B cell (primary cell): ENCODE measurements around the gene DSTYK. TPM values are rescaled to one million over a fixed set of nuclear protein-coding genes. Genes with fewer than 3 reads are reported as not detected.

Experiments used
- ATAC-seq: fragments of 200-7000 bp; cut with Tn5 transposase; one replicate; pipeline ENCODE4 v1.10.0; 2021; ENCODE audit warnings: low read depth, mild to moderate bottlenecking, moderate number of reproducible peaks, moderate library complexity
- CTCF ChIA-PET: fragments of 350-600 bp; sonication (Branson Sonifier 250); formaldehyde crosslinking; loops from one replicate; lab custom pipeline; 2021; ENCODE audit warnings: antibody characterized with exemption, inconsistent platforms; lab: Charles Lee
- POLR2A ChIA-PET: fragments of 350-600 bp; sonication (Branson Sonifier 250); formaldehyde crosslinking; loops from one replicate; lab custom pipeline; 2021; ENCODE audit warnings: antibody characterized with exemption; lab: Charles Lee
- DNase-seq: peaks from one replicate; pipeline ENCODE4 v3.0.0; 2013
- H2AFZ ChIP-seq: 2 replicates; pipeline ENCODE4 v1.6.1; 2012; ENCODE audit warnings: mild to moderate bottlenecking, low read depth, low read length; ENCODE audit not compliant: insufficient read depth, poor library complexity, severe bottlenecking
- H3K27ac ChIP-seq, 2 donors: 1 replicate in 1 of 2; 2 replicates in 1 of 2; pipeline ENCODE4 v1.5.1; 2012 to 2013; ENCODE audit warnings: low read length in 2 of 2, mild to moderate bottlenecking in 2 of 2, moderate library complexity in 1 of 2
- H3K27me3 ChIP-seq, 4 experiments: fragments of 200-600 bp in 1 of 4; sonication (generic) in 1 of 4; replicated peaks in 1 of 4; 1 replicate in 2 of 4; 2 replicates in 2 of 4; pipeline versions ENCODE4 v1.6.1 to v1.7.0; 2013 to 2016; ENCODE audit warnings: low read length in 3 of 4, mild to moderate bottlenecking in 2 of 4, mixed read lengths in 1 of 4, moderate library complexity in 1 of 4; ENCODE audit not compliant: insufficient read depth in 4 of 4, control insufficient read depth in 3 of 4; ENCODE audit errors: control extremely low read depth in 1 of 4
- H3K36me3 ChIP-seq, 2 experiments: replicated peaks in 1 of 2; 1 replicate in 1 of 2; 2 replicates in 1 of 2; pipeline versions ENCODE4 v1.6.1 to v1.7.1; 2013; ENCODE audit warnings: low read length in 1 of 2; ENCODE audit not compliant: insufficient read depth in 2 of 2, control insufficient read depth in 1 of 2; ENCODE audit errors: control extremely low read depth in 1 of 2, extremely low read depth in 1 of 2
- H3K4me1 ChIP-seq, 2 donors: fragments of 200-600 bp in 1 of 2; sonication (generic) in 1 of 2; 1 replicate in 1 of 2; 2 replicates in 1 of 2; pipeline versions ENCODE4 v1.5.1 to v1.6.1; 2013 to 2017; ENCODE audit warnings: low read length in 2 of 2; ENCODE audit not compliant: control insufficient read depth in 2 of 2, insufficient read depth in 2 of 2
- H3K4me2 ChIP-seq: replicated peaks from 2 replicates; pipeline ENCODE3; 2012; ENCODE audit warnings: mild to moderate bottlenecking, low read depth, low read length; ENCODE audit not compliant: poor library complexity, severe bottlenecking
- H3K4me3 ChIP-seq, 5 experiments: fragments of 200-600 bp in 1 of 5; sonication (generic) in 1 of 5; 1 replicate in 3 of 5; 2 replicates in 2 of 5; pipeline versions ENCODE4 v1.5.1 to v1.7.0; 2011 to 2016; ENCODE audit warnings: low read length in 4 of 5, mild to moderate bottlenecking in 4 of 5, low read depth in 2 of 5, control low read depth in 1 of 5, moderate library complexity in 1 of 5; ENCODE audit not compliant: insufficient read depth in 1 of 5; ENCODE audit errors: control extremely low read depth in 1 of 5, extremely low read depth in 1 of 5
- H3K79me2 ChIP-seq: fragments of 200-600 bp; sonication (generic); one replicate; pipeline ENCODE4 v1.6.0; 2016; ENCODE audit warnings: low read length; ENCODE audit not compliant: control insufficient read depth, insufficient read depth
- H3K9ac ChIP-seq: fragments of 200-600 bp; sonication (generic); 2 replicates; pipeline ENCODE4 v1.6.1; 2017; ENCODE audit warnings: mild to moderate bottlenecking, low read length, moderate library complexity
- H3K9me3 ChIP-seq, 3 donors: one replicate each; pipeline versions ENCODE4 v1.6.1 to v1.7.1; 2013; ENCODE audit warnings: low read length in 2 of 3; ENCODE audit not compliant: control insufficient read depth in 2 of 3, insufficient read depth in 1 of 3; ENCODE audit errors: control extremely low read depth in 1 of 3
- H4K20me1 ChIP-seq: 2 replicates; pipeline ENCODE4 v1.6.0; 2012; ENCODE audit warnings: mild to moderate bottlenecking, low read length; ENCODE audit not compliant: insufficient read depth, control insufficient read depth, poor library complexity, severe bottlenecking
- H3K27ac Mint-ChIP-seq: one replicate; pipeline ENCODE4 v1.8.0; 2021; ENCODE audit warnings: mixed read lengths
- H3K27me3 Mint-ChIP-seq: one replicate; pipeline ENCODE4 v1.8.0; 2021; ENCODE audit warnings: mixed read lengths
- H3K4me1 Mint-ChIP-seq: one replicate; pipeline ENCODE4 v1.8.0; 2021; ENCODE audit warnings: mixed read lengths
- H3K4me3 Mint-ChIP-seq: one replicate; pipeline ENCODE4 v1.8.0; 2021; ENCODE audit warnings: mixed read lengths
- H3K9me3 Mint-ChIP-seq: one replicate; pipeline ENCODE4 v1.8.0; 2022; ENCODE audit warnings: mixed read lengths; ENCODE audit not compliant: insufficient read depth
- EZH2 ChIP-seq: IDR thresholded peaks from 2 replicates; pipeline ENCODE4 v1.6.1; 2012; ENCODE audit warnings: borderline replicate concordance, low read depth, mild to moderate bottlenecking, moderate library complexity, low read length; ENCODE audit not compliant: insufficient read depth, poor library complexity, severe bottlenecking
- WGBS: methylation state at CpG from one replicate; pipeline ENCODE4 v1.1.5; 2013; ENCODE audit warnings: missing lambda C conversion rate; ENCODE audit not compliant: insufficient coverage; 5-methylcytosine and 5-hydroxymethylcytosine counted together
- intact Hi-C: fragments of 100-400 bp; cut with micrococcal nuclease; formaldehyde crosslinking; loops from one replicate; pipeline ENCODE4 v1.10.0; 2022
- polyA plus RNA-seq: library from polyadenylated mRNA; depleted of rRNA; stranded (reverse); fragments of >200 nt; gene quantifications from 2 replicates; pipeline ENCODE4 v1.2.3, GENCODE V29; 2012
- total RNA-seq, 2 donors: library from RNA; stranded (reverse); fragments of 120-200 nt in 1 of 2; gene quantifications; 1 replicate in 1 of 2; 2 replicates in 1 of 2; pipeline versions ENCODE4 v1.2.3 to v1.2.4, GENCODE V29; 2013 to 2022
- TF ChIP-seq, protein P1 (sequence below): fragments of 200-600 bp; IDR thresholded peaks from one replicate; pipeline ENCODE4 v1.8.0; 2022; ENCODE audit warnings: antibody characterized with exemption, mild to moderate bottlenecking

The DSTYK gene
- total and polyA plus RNA-seq, 2 donors (not counting 1 experiment from before 2014, with no cell fraction given), result 3.6 to 15.7 TPM

DNA sequence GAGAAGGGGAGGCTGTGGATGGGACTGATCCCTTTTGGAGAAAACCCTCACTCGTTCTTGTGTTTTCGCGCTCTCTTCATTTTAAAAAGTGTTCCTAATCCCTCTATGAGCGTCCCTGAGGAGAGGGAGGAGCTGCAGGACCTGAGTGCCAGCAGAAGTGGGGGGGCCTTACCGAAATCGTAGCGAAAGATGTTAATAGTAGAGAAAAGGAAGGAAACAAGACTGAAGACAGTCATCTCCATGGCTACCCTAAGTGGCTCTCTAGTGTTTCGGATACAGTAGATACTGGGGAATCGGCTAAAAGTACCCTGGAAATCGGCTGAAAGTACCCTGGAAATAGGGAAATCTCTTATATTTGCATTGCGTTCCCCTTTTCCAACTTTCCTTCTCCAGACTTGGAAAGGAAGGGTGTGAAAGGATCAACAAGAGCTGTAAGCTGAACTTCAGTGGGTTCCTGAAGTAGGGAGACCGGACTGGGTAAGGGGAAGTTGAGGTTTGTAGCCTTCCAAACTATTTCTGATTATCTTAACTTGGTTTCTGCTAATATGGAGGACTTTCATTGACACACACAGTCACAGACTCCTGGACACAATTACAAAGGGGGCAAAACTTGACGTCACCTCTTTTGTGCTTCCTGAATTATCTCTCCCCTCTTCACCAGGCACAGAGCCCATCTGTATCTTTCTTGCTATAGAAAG is 486 bp upstream of the DSTYK start:
- peak overlapping the region; percentile 96 for H3K4me3 Mint-ChIP-seq
- Histone ChIP-seq H3K9ac (peak overlapping the region; percentile 92), H4K20me1 (peaks cover 6% of the 10 kb centered on the region), H2AFZ (peak overlapping the region; percentile 97), H3K27me3 (no peaks in the 10 kb centered on the region), H3K9me3 (no peaks in the 10 kb centered on the region), H3K4me2 (peak overlapping the region; percentile 89), H3K36me3 (no peaks in the 10 kb centered on the region), H3K4me1 (peaks cover 22 to 25% of the 10 kb centered on the region in 2 donors), H3K27ac (peak overlapping the region; percentile 64 to 75), H3K79me2 (peaks cover 42% of the 10 kb centered on the region), H3K4me3 (peak overlapping the region; percentile 70 to 96 (median 91))
- TF ChIP-seq, protein P1, sequence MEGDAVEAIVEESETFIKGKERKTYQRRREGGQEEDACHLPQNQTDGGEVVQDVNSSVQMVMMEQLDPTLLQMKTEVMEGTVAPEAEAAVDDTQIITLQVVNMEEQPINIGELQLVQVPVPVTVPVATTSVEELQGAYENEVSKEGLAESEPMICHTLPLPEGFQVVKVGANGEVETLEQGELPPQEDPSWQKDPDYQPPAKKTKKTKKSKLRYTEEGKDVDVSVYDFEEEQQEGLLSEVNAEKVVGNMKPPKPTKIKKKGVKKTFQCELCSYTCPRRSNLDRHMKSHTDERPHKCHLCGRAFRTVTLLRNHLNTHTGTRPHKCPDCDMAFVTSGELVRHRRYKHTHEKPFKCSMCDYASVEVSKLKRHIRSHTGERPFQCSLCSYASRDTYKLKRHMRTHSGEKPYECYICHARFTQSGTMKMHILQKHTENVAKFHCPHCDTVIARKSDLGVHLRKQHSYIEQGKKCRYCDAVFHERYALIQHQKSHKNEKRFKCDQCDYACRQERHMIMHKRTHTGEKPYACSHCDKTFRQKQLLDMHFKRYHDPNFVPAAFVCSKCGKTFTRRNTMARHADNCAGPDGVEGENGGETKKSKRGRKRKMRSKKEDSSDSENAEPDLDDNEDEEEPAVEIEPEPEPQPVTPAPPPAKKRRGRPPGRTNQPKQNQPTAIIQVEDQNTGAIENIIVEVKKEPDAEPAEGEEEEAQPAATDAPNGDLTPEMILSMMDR, result no peak
- no peak for TF ChIP-seq EZH2
- no peaks in the 10 kb centered on the region for H3K9me3 Mint-ChIP-seq
- ChIA-PET POLR2A (interaction anchor here (1.3 to 1.8 kb wide), 2 partner anchors 13 to 17 kb away, joined by 4 to 8 read pairs; no protein-coding TSS in a partner anchor), CTCF (interaction anchor here (1.3 to 2.2 kb wide), 3 partner anchors 16 to 90 kb away, joined by 4 to 6 read pairs (median 5); partner anchors contain the start of genes RBBP5 and TMCC2)
- no peak for DNase-seq
- peak overlapping the region; percentile 96 for H3K27ac Mint-ChIP-seq
- WGBS, result 20% methylated on average over 5 of the region's 13 CpGs
- peaks cover 1% of the 10 kb centered on the region for H3K27me3 Mint-ChIP-seq
- peak; percentile 46 for ATAC-seq
- peaks cover 48% of the 10 kb centered on the region for H3K4me1 Mint-ChIP-seq
- intact Hi-C loops, result loop anchor here (1.0 kb wide), 5 partner anchors 15 to 420 kb away; partner anchors contain the start of genes ELK4, NUAK2 and TMCC2
